Cerebellar cortex (tissue), 1 donor: Measurements from ENCODE around the gene ZIK1.

Experiments used
- DNase-seq: peaks from one replicate; pipeline ENCODE4 v3.0.0-alpha.2; 2015; ENCODE audit warnings: low spot score

Gene ZIK1

GRCh38 chr19:57611113-57611512 is 27.2 kb downstream of the ZIK1 start:
- DNase-seq = no peak

GRCh38 chr19:57613941-57614743 is 30.2 kb downstream of the ZIK1 start, which contains the start of gene ZNF134:
TSS of gene ZNF134 (plus strand) at chr19:57614242. CDS start at chr19:57619469, 5,227 bp downstream.
- peak; percentile 95 for DNase-seq

GRCh38 chr19:57615346-57615745 is 31.4 kb downstream of the ZIK1 start:
- no peak for DNase-seq

GRCh38 chr19:57620673-57621348 is 36.9 kb downstream of the ZIK1 start:
- no peak for DNase-seq

- DNase-seq = no peak
Observed at GRCh38 chr19:57623091-57623490, 39.1 kb downstream of the ZIK1 start.

GRCh38 chr19:57632987-57633831 is 49.3 kb downstream of the ZIK1 start, which contains the start of gene ZNF211:
TSS of gene ZNF211 (plus strand) at chr19:57633168. CDS start at chr19:57633347, 179 bp downstream.
- peak; percentile 97 for DNase-seq

GRCh38 chr19:57633832-57634131 is 49.8 kb downstream of the ZIK1 start:
- no peak for DNase-seq

GRCh38 chr19:57637379-57637778 is 53.4 kb downstream of the ZIK1 start:
- DNase-seq = no peak

GRCh38 chr19:57641715-57642234 is 57.8 kb downstream of the ZIK1 start:
- DNase-seq = no peak

GRCh38 chr19:57642396-57643046 is 58.6 kb downstream of the ZIK1 start:
- DNase-seq = no peak
